ENCODE measurements around the gene BACE2. TPM values are rescaled to one million over a fixed set of nuclear protein-coding genes. Genes with fewer than 3 reads are reported as not detected.

Gene BACE2
- total RNA-seq, 4 donors from 2014 or later, result 59.0 to 89.1 (median 68.1) TPM

GRCh38 chr21:41217671-41218385 is 49.9 kb downstream of the BACE2 start:
- Histone ChIP-seq H3K36me3 (no peaks in the 10 kb centered on the region), H3K27ac (no peak overlapping the region), H3K27me3 (no peaks in the 10 kb centered on the region), H3K4me1 (peaks cover 3 to 4% of the 10 kb centered on the region in 2 donors), H3K9me3 (no peaks in the 10 kb centered on the region), H3K4me3 (replicated peaks in 1 of 3) (no peak overlapping the region)
- no peak for DNase-seq
- 79 to 80% methylated on average over 12 of the region's 12 CpGs for WGBS, 2 donors
- intact Hi-C loops (cut with DNase I), result no loop called here
- TF ChIP-seq CTCF (IDR thresholded peaks at IDR 0.05), result no peak
- TF ChIP-seq POLR2A (IDR thresholded peaks at IDR 0.05), result no peak

DNA sequence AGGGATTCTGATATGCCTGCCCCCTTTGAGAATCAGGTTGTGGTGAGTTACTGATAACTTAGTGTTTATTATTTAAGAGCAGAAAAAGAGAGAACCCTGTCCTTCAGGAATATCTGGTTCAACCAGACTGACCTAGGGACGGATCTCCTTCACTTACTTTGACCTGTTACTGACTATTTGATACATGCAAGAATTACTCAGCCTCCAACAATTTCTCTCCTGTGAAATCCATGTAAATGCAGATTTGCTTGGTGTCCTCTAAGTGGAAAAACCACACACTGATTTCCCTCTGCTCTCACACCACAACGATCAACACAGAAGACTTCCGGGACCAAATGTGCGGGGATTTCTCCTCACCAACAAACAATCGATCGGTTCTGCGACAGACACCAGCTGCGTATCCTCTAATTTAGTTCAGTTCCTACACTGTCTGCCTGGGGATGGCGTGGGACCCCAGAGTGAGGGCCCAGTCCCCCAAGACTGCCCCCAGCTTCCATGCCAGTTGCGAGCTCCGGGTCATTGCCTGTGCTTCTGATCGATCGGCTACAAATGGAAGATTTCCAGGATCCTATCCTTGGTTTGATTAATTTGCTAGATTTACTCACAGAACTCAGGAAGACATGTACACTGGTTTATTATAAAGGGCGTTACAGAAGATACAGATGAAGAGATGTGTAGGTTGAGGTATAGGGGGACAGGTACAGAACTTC is 51.7 kb downstream of the BACE2 start:
- no peaks in the 10 kb centered on the region for H3K36me3 ChIP-seq
- TF ChIP-seq POLR2A (IDR thresholded peaks at IDR 0.05) (no peak), CTCF (IDR thresholded peaks at IDR 0.05) (no peak)
- peaks cover 3 to 4% of the 10 kb centered on the region in 2 donors for H3K4me1 ChIP-seq
- H3K9me3 ChIP-seq, result no peaks in the 10 kb centered on the region
- no peak for DNase-seq
- WGBS, 2 donors, result 94% methylated on average over 14 of the region's 14 CpGs
- H3K4me3 ChIP-seq (replicated peaks in 1 of 3), result no peak overlapping the region
- no peaks in the 10 kb centered on the region for H3K27me3 ChIP-seq
- intact Hi-C loops (cut with DNase I), result no loop called here
- H3K27ac ChIP-seq, result no peak overlapping the region

DNA sequence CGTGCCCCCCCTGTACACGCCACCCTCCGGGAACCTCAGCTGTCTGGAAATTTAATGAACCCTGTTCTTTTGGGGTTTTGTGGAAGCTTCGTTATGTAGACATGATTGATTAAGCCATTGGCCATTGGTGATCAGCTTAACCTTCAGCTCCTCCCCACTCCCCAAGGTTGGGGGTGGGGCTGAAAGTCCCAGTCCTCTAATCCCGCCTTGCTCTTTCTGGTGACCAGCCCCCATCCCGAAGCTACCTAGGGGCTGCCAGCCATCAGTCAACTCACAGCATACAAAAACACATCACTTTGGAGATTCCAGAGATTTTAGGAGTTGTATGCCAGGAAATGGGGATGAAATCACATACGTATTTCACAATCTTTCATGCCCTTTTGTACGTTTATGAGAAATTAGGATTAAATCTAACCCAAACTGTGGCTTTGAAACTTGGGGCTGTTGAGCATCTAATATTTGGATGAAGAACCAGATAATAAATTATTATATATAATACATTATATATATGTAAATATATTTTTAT is 52.3 kb downstream of the BACE2 start:
- H3K27me3 ChIP-seq, result no peaks in the 10 kb centered on the region
- TF ChIP-seq CTCF (IDR thresholded peaks at IDR 0.05) (no peak), POLR2A (IDR thresholded peaks at IDR 0.05) (no peak)
- no peak overlapping the region for H3K4me3 ChIP-seq (replicated peaks in 1 of 3)
- peaks cover 3 to 4% of the 10 kb centered on the region in 2 donors for H3K4me1 ChIP-seq
- H3K27ac ChIP-seq, result no peak overlapping the region
- 87 to 90% methylated on average over 8 of the region's 8 CpGs for WGBS, 2 donors
- no peak for DNase-seq
- H3K9me3 ChIP-seq, result no peaks in the 10 kb centered on the region
- H3K36me3 ChIP-seq, result no peaks in the 10 kb centered on the region
- intact Hi-C loops (cut with DNase I), result no loop called here

GRCh38 chr21:41222247-41223068 is 54.5 kb downstream of the BACE2 start:
- Histone ChIP-seq H3K4me1 (peaks cover 3 to 10% of the 10 kb centered on the region in 2 donors), H3K4me3 (replicated peaks in 1 of 3) (no peak overlapping the region), H3K27me3 (no peaks in the 10 kb centered on the region), H3K27ac (no peak overlapping the region), H3K9me3 (no peaks in the 10 kb centered on the region), H3K36me3 (no peaks in the 10 kb centered on the region)
- 92 to 97% methylated on average over 19 of the region's 19 CpGs for WGBS, 2 donors
- TF ChIP-seq CTCF (IDR thresholded peaks at IDR 0.05) (no peak), POLR2A (IDR thresholded peaks at IDR 0.05) (no peak)
- DNase-seq, result no peak
- intact Hi-C loops (cut with DNase I), result no loop called here

All from thyroid gland (tissue), 4 donors.